H9 (cell line): ENCODE measurements around the gene NPRL2. TPM values are rescaled to one million over a fixed set of nuclear protein-coding genes. Genes with fewer than 3 reads are reported as not detected.

Experiments used
- DNase-seq: peaks from one replicate; pipeline ENCODE4 v3.0.0-alpha.2; 2017
- H2AFZ ChIP-seq: one replicate; pipeline ENCODE4 v1.6.1; 2013; ENCODE audit warnings: mild to moderate bottlenecking, low read length, control low read depth, moderate library complexity
- H2AK5ac ChIP-seq: 2 replicates; pipeline ENCODE4 v1.6.1; 2013; ENCODE audit warnings: low read length, control low read depth, mixed read lengths; ENCODE audit not compliant: insufficient read length
- H2BK120ac ChIP-seq: one replicate; pipeline ENCODE4 v1.6.1; 2013; ENCODE audit warnings: low read depth, mild to moderate bottlenecking, low read length, control low read depth, inconsistent platforms; ENCODE audit not compliant: poor library complexity, severe bottlenecking
- H2BK12ac ChIP-seq: 2 replicates; pipeline ENCODE4 v1.6.1; 2013; ENCODE audit warnings: low read length, control low read depth, mixed read lengths, low read depth; ENCODE audit not compliant: insufficient read length
- H2BK15ac ChIP-seq: 2 replicates; pipeline ENCODE4 v1.6.1; 2013; ENCODE audit warnings: low read depth, low read length, control low read depth
- H2BK20ac ChIP-seq: one replicate; pipeline ENCODE4 v1.6.1; 2013; ENCODE audit warnings: low read depth, mild to moderate bottlenecking, low read length, control low read depth, inconsistent platforms; ENCODE audit not compliant: poor library complexity, severe bottlenecking
- H2BK5ac ChIP-seq: 2 replicates; pipeline ENCODE4 v1.6.1; 2013; ENCODE audit warnings: low read length, control low read depth, mixed read lengths; ENCODE audit not compliant: insufficient read length
- H3K14ac ChIP-seq: 2 replicates; pipeline ENCODE4 v1.6.1; 2013; ENCODE audit warnings: low read length, control low read depth; ENCODE audit not compliant: insufficient read depth
- H3K18ac ChIP-seq: 2 replicates; pipeline ENCODE4 v1.6.1; 2013; ENCODE audit warnings: low read depth, mild to moderate bottlenecking, mixed read lengths, low read length, control low read depth; ENCODE audit not compliant: insufficient read length
- H3K23ac ChIP-seq: 2 replicates; pipeline ENCODE4 v1.6.1; 2013; ENCODE audit warnings: low read length, control low read depth, mixed read lengths, low read depth; ENCODE audit not compliant: insufficient read length
- H3K23me2 ChIP-seq: 2 replicates; pipeline ENCODE4 v1.6.1; 2013; ENCODE audit warnings: low read depth, mild to moderate bottlenecking, mixed read lengths, low read length, control low read depth; ENCODE audit not compliant: insufficient read length, poor library complexity, severe bottlenecking
- H3K27ac ChIP-seq: 2 replicates; pipeline ENCODE4 v1.5.1; 2013; ENCODE audit warnings: low read length, control low read depth, mixed read lengths, low read depth; ENCODE audit not compliant: insufficient read length
- H3K27me3 ChIP-seq: 2 replicates; pipeline ENCODE4 v1.6.1; 2013; ENCODE audit warnings: low read length, control low read depth, inconsistent platforms; ENCODE audit not compliant: insufficient read depth
- H3K4ac ChIP-seq: 2 replicates; pipeline ENCODE4 v1.6.1; 2013; ENCODE audit warnings: low read depth, mild to moderate bottlenecking, control low read depth, inconsistent platforms, low read length, moderate library complexity
- H3K4me1 ChIP-seq: 2 replicates; pipeline ENCODE4 v1.6.1; 2013; ENCODE audit warnings: low read length, control low read depth, inconsistent platforms; ENCODE audit not compliant: insufficient read depth
- H3K4me2 ChIP-seq: 2 replicates; pipeline ENCODE4 v1.6.1; 2013; ENCODE audit warnings: low read length, control low read depth, mixed read lengths; ENCODE audit not compliant: insufficient read length, insufficient read depth
- H3K56ac ChIP-seq: 2 replicates; pipeline ENCODE4 v1.6.1; 2013; ENCODE audit warnings: low read depth, mild to moderate bottlenecking, mixed read lengths, low read length, control low read depth; ENCODE audit not compliant: insufficient read length
- H3K79me1 ChIP-seq: 2 replicates; pipeline ENCODE4 v1.6.1; 2013; ENCODE audit warnings: low read depth, mild to moderate bottlenecking, moderate library complexity, low read length, control low read depth, inconsistent platforms; ENCODE audit not compliant: insufficient read depth, poor library complexity, severe bottlenecking
- H3K79me2 ChIP-seq: 2 replicates; pipeline ENCODE4 v1.6.1; 2013; ENCODE audit warnings: low read length, control low read depth, inconsistent platforms; ENCODE audit not compliant: insufficient read depth
- H3K9ac ChIP-seq: 2 replicates; pipeline ENCODE4 v1.6.1; 2013; ENCODE audit warnings: low read length, control low read depth, mixed read lengths; ENCODE audit not compliant: insufficient read length; ENCODE audit errors: extremely low read depth
- H3K9me3 ChIP-seq: one replicate; pipeline ENCODE4 v1.6.1; 2013; ENCODE audit warnings: low read depth, low read length, inconsistent platforms; ENCODE audit not compliant: control insufficient read depth
- H3T11ph ChIP-seq: one replicate; pipeline ENCODE4 v1.6.1; 2013; ENCODE audit warnings: mild to moderate bottlenecking, low read length, control low read depth, inconsistent platforms
- H4K20me1 ChIP-seq: one replicate; pipeline ENCODE4 v1.6.1; 2013; ENCODE audit not compliant: control insufficient read depth, insufficient read length, insufficient read depth
- H4K5ac ChIP-seq: 2 replicates; pipeline ENCODE4 v1.6.1; 2013; ENCODE audit warnings: low read depth, mild to moderate bottlenecking, mixed read lengths, low read length, control low read depth; ENCODE audit not compliant: insufficient read length
- H4K8ac ChIP-seq: replicated peaks from 2 replicates; pipeline ENCODE4 v1.6.1; 2013; ENCODE audit warnings: low read length, control low read depth, mixed read lengths, low read depth; ENCODE audit not compliant: insufficient read length
- H4K91ac ChIP-seq: 2 replicates; pipeline ENCODE4 v1.6.1; 2013; ENCODE audit warnings: low read depth, mild to moderate bottlenecking, moderate library complexity, mixed read lengths, low read length, control low read depth; ENCODE audit not compliant: insufficient read length
- H3K27ac Mint-ChIP-seq, 3 experiments: 2 replicates in 2 of 3; 3 replicates in 1 of 3; pipeline ENCODE4 v1.8.0; 2020 to 2021; ENCODE audit warnings: mixed read lengths in 3 of 3, mild to moderate bottlenecking in 1 of 3, moderate library complexity in 1 of 3
- H3K27me3 Mint-ChIP-seq: 2 replicates; pipeline ENCODE4 v1.8.0; 2021; ENCODE audit warnings: low read depth, mild to moderate bottlenecking, moderate library complexity, mixed read lengths
- H3K36me3 Mint-ChIP-seq, 3 experiments: 2 replicates in 2 of 3; 3 replicates in 1 of 3; pipeline ENCODE4 v1.8.0; 2020 to 2021; ENCODE audit warnings: low read depth in 3 of 3, mixed read lengths in 3 of 3; ENCODE audit not compliant: insufficient read depth in 1 of 3
- H3K4me1 Mint-ChIP-seq, 2 experiments: 2 replicates each; pipeline ENCODE4 v1.8.0; 2020; ENCODE audit warnings: mixed read lengths in 2 of 2
- H3K4me3 Mint-ChIP-seq, 2 experiments: 2 replicates in 1 of 2; 3 replicates in 1 of 2; pipeline ENCODE4 v1.8.0; 2020 to 2021; ENCODE audit warnings: mild to moderate bottlenecking in 2 of 2, mixed read lengths in 2 of 2, moderate library complexity in 1 of 2
- H3K9me3 Mint-ChIP-seq, 2 experiments: 2 replicates in 1 of 2; 3 replicates in 1 of 2; pipeline ENCODE4 v1.8.0; 2020; ENCODE audit warnings: mild to moderate bottlenecking in 2 of 2, mixed read lengths in 2 of 2, moderate library complexity in 1 of 2
- WGBS: extraction: QIAGEN DNeasy Blood & Tissue Kit; methylation state at CpG from one replicate; pipeline ENCODE4 v1.1.7; 2013; ENCODE audit warnings: missing lambda C conversion rate, low lambda C conversion rate, mixed read lengths; ENCODE audit not compliant: insufficient read length; ENCODE audit errors: extremely low coverage; 5-methylcytosine and 5-hydroxymethylcytosine counted together
- total RNA-seq: library from RNA; stranded (reverse); gene quantifications from 2 replicates; pipeline ENCODE4 v1.2.1, GENCODE V29; 2021
- TF ChIP-seq, protein P1 (sequence below): fragments of 200-600 bp; sonication (generic); conservative IDR thresholded peaks from 3 replicates; pipeline ENCODE4 v1.8.0; 2021; ENCODE audit warnings: antibody characterized with exemption, mild to moderate bottlenecking

NPRL2 gene
- total RNA-seq, 1 experiment from 2014 or later = 23.4 TPM

DNA sequence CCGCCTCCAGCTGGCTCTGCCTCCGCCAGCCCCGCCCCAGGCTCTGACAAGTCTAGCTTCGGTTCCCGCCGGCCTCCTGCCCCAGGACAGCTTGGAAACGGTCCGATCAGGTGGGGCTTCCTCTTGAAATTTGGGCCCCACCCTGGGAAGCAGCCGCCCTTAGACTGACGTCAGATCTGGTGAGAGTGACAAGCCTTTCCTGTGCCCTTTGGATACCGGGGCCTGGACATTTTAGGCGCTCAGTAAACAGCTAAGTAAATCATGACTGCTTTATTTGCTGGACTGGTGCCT lies 51.0 kb downstream of the NPRL2 start:
- Histone ChIP-seq H2BK12ac (no peak overlapping the region), H3K27me3 (no peaks in the 10 kb centered on the region), H3K56ac (no peak overlapping the region), H3K18ac (no peak overlapping the region), H3K4me2 (peak overlapping the region; percentile 45), H3K4me1 (no peaks in the 10 kb centered on the region), H2BK20ac (no peak overlapping the region), H3K23ac (no peak overlapping the region), H3K9ac (peak overlapping the region; percentile 17), H2AK5ac (no peak overlapping the region), H2BK120ac (no peak overlapping the region), H3K79me1 (no peaks in the 10 kb centered on the region), H4K91ac (no peak overlapping the region), H3K14ac (no peak overlapping the region), H2BK15ac (no peak overlapping the region), H2BK5ac (no peak overlapping the region), H3K23me2 (peaks cover 6% of the 10 kb centered on the region), H4K8ac (no peak overlapping the region), H2AFZ (no peak overlapping the region), H3K79me2 (no peaks in the 10 kb centered on the region), H3T11ph (no peak overlapping the region), H4K20me1 (no peaks in the 10 kb centered on the region), H4K5ac (no peak overlapping the region), H3K9me3 (no peaks in the 10 kb centered on the region), H3K4ac (no peak overlapping the region), H3K27ac (peak overlapping the region; percentile 21)
- Mint-ChIP-seq H3K9me3 (peaks cover 0 to 2% of the 10 kb centered on the region in 2 experiments; a peak in 2 of 5 replicates), H3K4me3 (peak overlapping the region; percentile 87 to 99), H3K36me3 (peaks cover 0 to 8% (median 1%) of the 10 kb centered on the region in 3 experiments; a peak in 1 of 7 replicates), H3K27me3 (no peaks in the 10 kb centered on the region), H3K4me1 (peaks cover 25 to 27% of the 10 kb centered on the region in 2 experiments), H3K27ac (peak overlapping the region in 2 of 3 experiments; percentile 20 to 96; a peak in 2 of 7 replicates)
- WGBS = no CpG with 5 or more reads among the region's 12 CpGs
- TF ChIP-seq, protein P1, sequence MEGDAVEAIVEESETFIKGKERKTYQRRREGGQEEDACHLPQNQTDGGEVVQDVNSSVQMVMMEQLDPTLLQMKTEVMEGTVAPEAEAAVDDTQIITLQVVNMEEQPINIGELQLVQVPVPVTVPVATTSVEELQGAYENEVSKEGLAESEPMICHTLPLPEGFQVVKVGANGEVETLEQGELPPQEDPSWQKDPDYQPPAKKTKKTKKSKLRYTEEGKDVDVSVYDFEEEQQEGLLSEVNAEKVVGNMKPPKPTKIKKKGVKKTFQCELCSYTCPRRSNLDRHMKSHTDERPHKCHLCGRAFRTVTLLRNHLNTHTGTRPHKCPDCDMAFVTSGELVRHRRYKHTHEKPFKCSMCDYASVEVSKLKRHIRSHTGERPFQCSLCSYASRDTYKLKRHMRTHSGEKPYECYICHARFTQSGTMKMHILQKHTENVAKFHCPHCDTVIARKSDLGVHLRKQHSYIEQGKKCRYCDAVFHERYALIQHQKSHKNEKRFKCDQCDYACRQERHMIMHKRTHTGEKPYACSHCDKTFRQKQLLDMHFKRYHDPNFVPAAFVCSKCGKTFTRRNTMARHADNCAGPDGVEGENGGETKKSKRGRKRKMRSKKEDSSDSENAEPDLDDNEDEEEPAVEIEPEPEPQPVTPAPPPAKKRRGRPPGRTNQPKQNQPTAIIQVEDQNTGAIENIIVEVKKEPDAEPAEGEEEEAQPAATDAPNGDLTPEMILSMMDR = no peak
- no peak for DNase-seq
